ENCODE measurements around the gene MMP11.

The MMP11 gene

GRCh38 chr22:23760056-23760455 is 12.6 kb upstream of the MMP11 start:
- no peak for DNase-seq (ENCODE audit: low spot score)

- DNase-seq (ENCODE audit: low spot score) = peak; percentile 75
Measured at GRCh38 chr22:23762842-23763578, 9.6 kb upstream of the MMP11 start, which contains the start of gene C22orf15. Gene C22orf15, plus strand, starts transcription at chr22:23762990. Its CDS starts 317 bp downstream, at chr22:23763307.

- no peak for DNase-seq (ENCODE audit: low spot score)
Measured at GRCh38 chr22:23763579-23763945, 9.1 kb upstream of the MMP11 start.

GRCh38 chr22:23763954-23764353 is 8.7 kb upstream of the MMP11 start:
- DNase-seq (ENCODE audit: low spot score) = no peak

GRCh38 chr22:23764899-23765881 is 7.5 kb upstream of the MMP11 start:
- no peak for DNase-seq (ENCODE audit: low spot score)

- no peak for DNase-seq (ENCODE audit: low spot score)
Measured at GRCh38 chr22:23767303-23767672, 5.4 kb upstream of the MMP11 start.

- peak; percentile 85 for DNase-seq (ENCODE audit: low spot score)
Measured at GRCh38 chr22:23767673-23768548, 4.7 kb upstream of the MMP11 start, which contains the start of gene CHCHD10. Gene CHCHD10, minus strand, starts transcription at chr22:23767972. Its CDS starts 98 bp downstream, at chr22:23767874.

GRCh38 chr22:23769321-23769965 is 3.2 kb upstream of the MMP11 start:
- DNase-seq (ENCODE audit: low spot score) = no peak

- no peak for DNase-seq (ENCODE audit: low spot score)
Measured at GRCh38 chr22:23772315-23772648, 367 bp upstream of the MMP11 start.

GRCh38 chr22:23773483-23774113 is 949 bp downstream of the MMP11 start:
- DNase-seq (ENCODE audit: low spot score) = no peak

- DNase-seq (ENCODE audit: low spot score) = no peak
Measured at GRCh38 chr22:23774114-23774921, 1.7 kb downstream of the MMP11 start.

GRCh38 chr22:23774922-23775436 is 2.3 kb downstream of the MMP11 start:
- peak; percentile 72 for DNase-seq (ENCODE audit: low spot score)

GRCh38 chr22:23775779-23776375 is 3.2 kb downstream of the MMP11 start:
- DNase-seq (ENCODE audit: low spot score) = no peak

GRCh38 chr22:23777776-23778576 is 5.3 kb downstream of the MMP11 start:
- DNase-seq (ENCODE audit: low spot score) = no peak

GRCh38 chr22:23778577-23778900 is 5.9 kb downstream of the MMP11 start:
- no peak for DNase-seq (ENCODE audit: low spot score)

GRCh38 chr22:23779083-23779482 is 6.4 kb downstream of the MMP11 start:
- DNase-seq (ENCODE audit: low spot score) = no peak

- DNase-seq (ENCODE audit: low spot score) = no peak
Measured at GRCh38 chr22:23779731-23780130, 7.1 kb downstream of the MMP11 start.

- DNase-seq (ENCODE audit: low spot score) = no peak
Measured at GRCh38 chr22:23780146-23780748, 7.6 kb downstream of the MMP11 start.

All from AG08395 (cell line).